Activated naive CD4-positive, alpha-beta T cell treated with anti-CD3 and anti-CD28 coated beads, Interleukin-2, amount 50 U/mL, for 24 hours (primary cell): ENCODE measurements around the gene MEDAG.
"Not testable (repeated sequence)": the region's sequence is repeated elsewhere in the genome, so short reads cannot be mapped to it uniquely, and the experiment has no call there.

Source experiments
- H3K27ac Mint-ChIP-seq: one replicate; pipeline ENCODE4 v1.8.0; 2021; ENCODE audit warnings: mild to moderate bottlenecking, mixed read lengths
- H3K27me3 Mint-ChIP-seq: one replicate; pipeline ENCODE4 v1.8.0; 2021; ENCODE audit warnings: mixed read lengths
- H3K36me3 Mint-ChIP-seq: one replicate; pipeline ENCODE4 v1.8.0; 2021; ENCODE audit warnings: mixed read lengths
- H3K4me1 Mint-ChIP-seq: one replicate; pipeline ENCODE4 v1.8.0; 2021; ENCODE audit warnings: mixed read lengths
- H3K4me3 Mint-ChIP-seq: one replicate; pipeline ENCODE4 v1.8.0; 2021; ENCODE audit warnings: mild to moderate bottlenecking, mixed read lengths
- H3K9me3 Mint-ChIP-seq: one replicate; pipeline ENCODE4 v1.8.0; 2021; ENCODE audit warnings: mixed read lengths

Gene MEDAG

DNA sequence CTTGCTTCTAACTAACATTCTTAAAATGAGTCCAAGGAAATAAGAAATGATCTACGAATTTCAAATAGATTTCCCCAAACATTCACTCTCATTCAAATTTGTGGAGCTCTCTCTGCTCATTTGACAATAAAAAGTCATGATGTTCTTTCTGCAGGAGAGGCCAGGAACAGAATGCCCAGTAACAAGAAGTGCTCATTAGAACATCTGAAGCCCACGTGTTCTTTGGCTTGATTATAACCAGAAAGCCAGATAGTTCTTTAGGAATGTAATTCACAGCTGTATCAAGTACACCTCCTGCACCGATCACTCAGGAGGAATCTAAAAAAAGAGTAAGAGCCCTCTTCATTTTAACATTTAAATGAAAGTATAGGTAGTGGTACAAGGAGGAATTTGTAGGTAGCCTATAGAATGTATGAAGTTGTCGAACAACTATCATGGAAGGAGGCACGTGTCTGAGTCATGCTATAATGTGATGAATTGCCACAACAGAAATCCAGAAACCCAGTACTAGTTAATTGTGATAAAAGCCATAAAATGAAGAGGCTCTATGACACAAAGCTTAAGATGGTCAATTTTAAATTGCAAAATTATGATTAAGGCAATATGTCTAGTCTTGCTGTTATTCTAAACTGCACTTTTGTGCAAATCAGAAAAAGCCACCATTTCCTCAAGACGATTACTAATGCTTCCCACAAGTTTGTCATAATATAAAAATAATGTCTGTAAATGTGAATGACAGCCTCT lies 12.8 kb downstream of the MEDAG start:
- Mint-ChIP-seq H3K4me3 (no peak overlapping the region), H3K27me3 (peaks cover 20% of the 10 kb centered on the region), H3K4me1 (no peaks in the 10 kb centered on the region), H3K36me3 (no peaks in the 10 kb centered on the region), H3K9me3 (no peaks in the 10 kb centered on the region), H3K27ac (no peak overlapping the region)

DNA sequence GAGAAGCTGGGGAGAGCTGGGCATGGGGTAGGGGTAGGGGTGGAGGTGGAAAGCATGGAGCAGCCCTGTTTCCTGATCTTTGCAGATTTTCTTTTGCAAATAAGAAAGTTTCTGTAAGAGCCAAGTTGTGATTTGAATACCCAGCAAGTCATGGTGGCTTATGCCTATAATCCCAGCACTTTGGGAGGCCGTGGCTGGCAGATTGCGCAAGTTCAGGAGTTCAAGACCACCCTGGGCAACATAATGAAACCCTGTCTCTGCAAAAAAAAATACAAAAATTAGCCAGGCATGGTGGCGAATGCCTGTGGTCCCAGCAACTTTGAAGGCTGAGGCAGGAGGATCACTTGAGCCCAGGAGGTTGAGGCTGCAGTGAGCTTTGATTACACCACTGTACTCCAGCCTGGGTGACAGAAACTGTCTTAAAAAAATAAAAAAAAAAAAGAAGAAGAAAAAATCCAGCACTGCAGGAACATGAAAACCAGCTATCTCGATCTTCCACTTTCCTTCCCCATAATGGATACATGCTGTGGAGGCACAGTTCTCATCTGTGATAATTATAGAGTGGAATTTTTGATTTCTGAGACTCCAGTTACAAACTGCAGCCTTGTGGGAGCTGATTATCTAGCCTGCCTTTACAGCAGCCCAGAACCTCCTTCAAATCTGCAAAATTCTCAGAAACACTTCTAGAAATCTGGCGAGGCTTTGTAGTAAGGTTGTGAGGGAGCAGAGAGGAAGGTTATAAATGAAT lies 14.3 kb downstream of the MEDAG start:
- H3K9me3 Mint-ChIP-seq, result no peaks in the 10 kb centered on the region
- H3K27me3 Mint-ChIP-seq, result peaks cover 16% of the 10 kb centered on the region
- H3K27ac Mint-ChIP-seq, result no peak overlapping the region
- peaks cover 3% of the 10 kb centered on the region for H3K4me1 Mint-ChIP-seq
- H3K36me3 Mint-ChIP-seq, result no peaks in the 10 kb centered on the region
- no peak overlapping the region for H3K4me3 Mint-ChIP-seq

- peaks cover 11% of the 10 kb centered on the region for H3K27me3 Mint-ChIP-seq
- peaks cover 8% of the 10 kb centered on the region for H3K4me1 Mint-ChIP-seq
- H3K4me3 Mint-ChIP-seq, result no peak overlapping the region
- H3K27ac Mint-ChIP-seq, result no peak overlapping the region
- no peaks in the 10 kb centered on the region for H3K36me3 Mint-ChIP-seq
- no peaks in the 10 kb centered on the region for H3K9me3 Mint-ChIP-seq
Observed at GRCh38 chr13:30923418-30923817, 17.3 kb downstream of the MEDAG start.

- no peaks in the 10 kb centered on the region for H3K36me3 Mint-ChIP-seq
- H3K4me1 Mint-ChIP-seq, result peaks cover 8% of the 10 kb centered on the region
- no peaks in the 10 kb centered on the region for H3K9me3 Mint-ChIP-seq
- H3K4me3 Mint-ChIP-seq, result no peak overlapping the region
- H3K27ac Mint-ChIP-seq, result no peak overlapping the region
- H3K27me3 Mint-ChIP-seq, result peaks cover 8% of the 10 kb centered on the region
Observed at GRCh38 chr13:30924721-30925120, 18.6 kb downstream of the MEDAG start.

DNA sequence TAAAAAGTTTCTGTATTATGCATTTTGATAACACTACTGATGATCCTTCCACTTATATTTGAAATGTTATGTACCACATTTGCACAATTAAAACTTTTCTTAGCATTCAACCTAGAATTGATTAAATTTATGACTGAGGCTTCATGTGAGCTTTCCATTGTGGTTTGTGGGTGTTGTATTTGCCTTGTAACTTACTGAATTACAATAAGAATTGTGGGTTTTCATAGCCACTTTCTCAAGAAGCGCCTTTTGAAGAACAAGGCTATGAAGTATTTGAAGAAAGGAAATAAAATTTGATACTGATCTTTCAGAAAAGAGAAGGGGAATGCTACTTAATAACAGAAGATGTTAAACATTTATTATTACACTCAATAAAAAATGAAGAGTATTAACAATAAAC lies 19.4 kb downstream of the MEDAG start:
- Mint-ChIP-seq H3K27me3 (peaks cover 9% of the 10 kb centered on the region), H3K36me3 (no peaks in the 10 kb centered on the region), H3K4me1 (peaks cover 8% of the 10 kb centered on the region), H3K9me3 (no peaks in the 10 kb centered on the region), H3K4me3 (no peak overlapping the region), H3K27ac (no peak overlapping the region)

GRCh38 chr13:30926781-30927180 lies 20.7 kb downstream of the MEDAG start:
- Mint-ChIP-seq H3K36me3 (no peaks in the 10 kb centered on the region), H3K4me3 (no peak overlapping the region), H3K4me1 (peaks cover 8% of the 10 kb centered on the region), H3K27me3 (peaks cover 7% of the 10 kb centered on the region), H3K27ac (no peak overlapping the region), H3K9me3 (no peaks in the 10 kb centered on the region)

GRCh38 chr13:30927188-30927587 lies 21.1 kb downstream of the MEDAG start:
- not testable (repeated sequence) for H3K27ac Mint-ChIP-seq, H3K36me3 Mint-ChIP-seq, H3K9me3 Mint-ChIP-seq, H3K4me1 Mint-ChIP-seq, H3K4me3 Mint-ChIP-seq
- H3K27me3 Mint-ChIP-seq, result peaks cover 10% of the 10 kb centered on the region

GRCh38 chr13:30927595-30927994 lies 21.5 kb downstream of the MEDAG start:
- H3K36me3 Mint-ChIP-seq, result no peaks in the 10 kb centered on the region
- H3K9me3 Mint-ChIP-seq, result no peaks in the 10 kb centered on the region
- H3K4me3 Mint-ChIP-seq, result no peak overlapping the region
- peaks cover 12% of the 10 kb centered on the region for H3K27me3 Mint-ChIP-seq
- peaks cover 8% of the 10 kb centered on the region for H3K4me1 Mint-ChIP-seq
- no peak overlapping the region for H3K27ac Mint-ChIP-seq

GRCh38 chr13:30928978-30929377 lies 22.9 kb downstream of the MEDAG start:
- Mint-ChIP-seq H3K27ac (no peak overlapping the region), H3K27me3 (peaks cover 11% of the 10 kb centered on the region)

GRCh38 chr13:30932481-30933353 lies 26.6 kb downstream of the MEDAG start, which contains the start of gene TEX26:
Gene TEX26 (plus strand): TSS chr13:30932656. CDS start chr13:30932716, 60 bp downstream.
- Mint-ChIP-seq H3K27me3 (peaks cover 13% of the 10 kb centered on the region), H3K27ac (no peak within 1 kb of the TSS)

More at GRCh38 chr13:30928978-30929377, 22.9 kb downstream of the MEDAG start:
- peaks cover 8% of the 10 kb centered on the region for H3K4me1 Mint-ChIP-seq
- H3K9me3 Mint-ChIP-seq, result no peaks in the 10 kb centered on the region
- no peak overlapping the region for H3K4me3 Mint-ChIP-seq
- H3K36me3 Mint-ChIP-seq, result no peaks in the 10 kb centered on the region

DNA sequence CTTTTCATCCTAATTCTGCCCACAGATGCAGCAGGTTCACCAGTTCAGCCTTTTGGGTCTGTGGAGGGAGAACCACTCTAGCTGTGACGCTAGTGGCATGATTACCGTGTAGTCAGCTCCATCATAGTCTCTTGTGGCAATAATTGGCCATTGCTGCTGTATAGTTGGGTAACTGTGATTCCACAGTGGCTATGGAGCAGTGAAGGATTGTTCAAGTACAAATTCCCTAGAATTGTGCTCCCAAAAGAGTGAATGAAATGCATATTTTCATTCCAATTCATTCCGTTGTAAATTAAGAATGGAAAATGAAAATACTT lies 27.2 kb downstream of the MEDAG start:
- Mint-ChIP-seq H3K27ac (no peak overlapping the region), H3K36me3 (no peaks in the 10 kb centered on the region), H3K4me3 (no peak overlapping the region), H3K4me1 (no peaks in the 10 kb centered on the region), H3K9me3 (peaks cover 8% of the 10 kb centered on the region), H3K27me3 (peaks cover 13% of the 10 kb centered on the region)

More at GRCh38 chr13:30932481-30933353, 26.6 kb downstream of the MEDAG start, which contains the start of gene TEX26:
- Mint-ChIP-seq H3K4me3 (no peak within 1 kb of the TSS), H3K4me1 (no peaks in the 10 kb centered on the region), H3K36me3 (no peaks in the 10 kb centered on the region), H3K9me3 (peaks cover 7% of the 10 kb centered on the region)

GRCh38 chr13:30934381-30934780 lies 28.3 kb downstream of the MEDAG start:
- peaks cover 8% of the 10 kb centered on the region for H3K9me3 Mint-ChIP-seq
- no peaks in the 10 kb centered on the region for H3K4me1 Mint-ChIP-seq
- no peak overlapping the region for H3K4me3 Mint-ChIP-seq
- peaks cover 13% of the 10 kb centered on the region for H3K27me3 Mint-ChIP-seq
- no peak overlapping the region for H3K27ac Mint-ChIP-seq
- H3K36me3 Mint-ChIP-seq, result no peaks in the 10 kb centered on the region

GRCh38 chr13:30934803-30935202 lies 28.7 kb downstream of the MEDAG start:
- peaks cover 13% of the 10 kb centered on the region for H3K27me3 Mint-ChIP-seq
- peaks cover 8% of the 10 kb centered on the region for H3K9me3 Mint-ChIP-seq
- no peaks in the 10 kb centered on the region for H3K4me1 Mint-ChIP-seq
- H3K36me3 Mint-ChIP-seq, result no peaks in the 10 kb centered on the region
- no peak overlapping the region for H3K4me3 Mint-ChIP-seq
- no peak overlapping the region for H3K27ac Mint-ChIP-seq

DNA sequence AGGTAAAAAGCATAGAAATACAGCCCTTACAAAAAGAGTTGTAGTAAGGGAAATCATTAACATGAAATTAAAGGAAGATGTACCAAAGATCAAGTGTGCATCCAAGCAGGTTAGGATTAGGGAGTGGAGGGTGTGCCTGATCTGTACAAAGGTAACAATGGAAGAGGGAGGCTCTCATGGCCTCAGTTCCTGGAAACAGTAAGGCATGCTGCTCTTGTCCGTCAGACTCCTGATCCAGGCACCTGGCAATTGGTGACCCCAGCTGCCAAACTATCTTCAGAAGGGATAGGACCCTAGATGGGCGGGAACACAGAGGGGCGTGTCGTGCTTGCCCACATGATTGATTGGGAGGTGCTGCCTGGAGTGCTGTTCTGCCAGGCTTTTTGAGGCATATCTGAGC lies 30.9 kb downstream of the MEDAG start:
- Mint-ChIP-seq H3K36me3 (no peaks in the 10 kb centered on the region), H3K27ac (no peak overlapping the region), H3K4me3 (no peak overlapping the region), H3K27me3 (peaks cover 11% of the 10 kb centered on the region), H3K4me1 (no peaks in the 10 kb centered on the region), H3K9me3 (peaks cover 8% of the 10 kb centered on the region)

DNA sequence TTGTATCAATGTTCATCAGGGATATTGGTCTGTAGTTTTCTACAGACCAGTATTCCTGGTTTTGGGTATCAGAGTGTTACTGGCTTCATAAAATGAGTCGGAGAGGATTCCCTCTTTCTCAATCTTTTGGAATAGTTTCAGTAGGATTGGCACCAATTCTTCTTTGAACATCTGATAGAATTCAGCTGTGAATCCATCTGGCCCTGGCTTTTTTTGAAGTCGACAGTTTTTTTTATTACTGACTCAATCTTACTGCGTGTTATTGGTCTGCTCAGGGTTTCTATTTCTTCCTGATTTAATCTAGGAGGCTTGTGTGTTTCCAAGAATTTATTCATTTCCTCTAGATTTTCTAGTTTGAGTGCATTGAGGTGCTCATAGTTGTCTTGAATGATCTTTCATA lies 37.8 kb downstream of the MEDAG start:
- Mint-ChIP-seq H3K4me3 (no peak overlapping the region), H3K4me1 (no peaks in the 10 kb centered on the region), H3K27me3 (peaks cover 19% of the 10 kb centered on the region), H3K27ac (no peak overlapping the region), H3K36me3 (peaks cover 4% of the 10 kb centered on the region), H3K9me3 (peaks cover 19% of the 10 kb centered on the region)
